Upper lobe of left lung (tissue), 6 donors: ENCODE measurements around the gene NTN1. TPM values are rescaled to one million over a fixed set of nuclear protein-coding genes. Genes with fewer than 3 reads are reported as not detected.

Source experiments
- ATAC-seq, 2 donors: fragments of 200-7000 bp; cut with Tn5 transposase; one replicate each; pipeline ENCODE4 v1.9.1; 2022; ENCODE audit warnings: mild to moderate bottlenecking in 2 of 2, moderate library complexity in 2 of 2; ENCODE audit not compliant: low FRiP score in 2 of 2
- DNase-seq, 2 donors: peaks; one replicate each; pipeline ENCODE4 v3.0.0-alpha.2; 2019 to 2020
- H3K27ac ChIP-seq, 4 donors: fragments of 200-600 bp; sonication (generic); one replicate each; pipeline ENCODE4 v1.5.1; 2016 to 2019
- H3K27me3 ChIP-seq, 4 donors: fragments of 200-600 bp; sonication (generic); one replicate each; pipeline ENCODE4 v1.5.1; 2017 to 2019
- H3K36me3 ChIP-seq, 4 donors: fragments of 200-600 bp; sonication (generic); one replicate each; pipeline ENCODE4 v1.5.1; 2016 to 2019
- H3K4me1 ChIP-seq, 4 donors: fragments of 200-600 bp; sonication (generic); one replicate each; pipeline ENCODE4 v1.5.1; 2018 to 2019
- H3K4me3 ChIP-seq, 4 donors: fragments of 200-600 bp; sonication (generic); one replicate each; pipeline ENCODE4 v1.5.1; 2017 to 2019; ENCODE audit warnings: mild to moderate bottlenecking in 2 of 4, moderate library complexity in 1 of 4
- H3K9me3 ChIP-seq, 4 donors: fragments of 200-600 bp; sonication (generic); one replicate each; pipeline ENCODE4 v1.5.1; 2018 to 2019
- CTCF ChIP-seq, 6 experiments: fragments of 450-650 bp in 4 of 6; fragments of 200-600 bp in 2 of 6; sonication (generic) in 2 of 6; IDR thresholded peaks; one replicate each; pipeline ENCODE4 v1.5.1; 2016 to 2019; ENCODE audit warnings: antibody characterized with exemption in 6 of 6
- EP300 ChIP-seq, 4 donors: sonication (generic); formaldehyde crosslinking; IDR thresholded peaks; one replicate each; pipeline ENCODE4 v1.5.1; 2017; ENCODE audit warnings: antibody characterized with exemption in 4 of 4, control low read depth in 2 of 4
- POLR2A ChIP-seq, 4 donors: fragments of 450-650 bp; IDR thresholded peaks; one replicate each; pipeline ENCODE4 v1.5.1; 2016 to 2017; ENCODE audit warnings: antibody characterized with exemption in 4 of 4, mild to moderate bottlenecking in 2 of 4
- POLR2AphosphoS5 ChIP-seq, 2 donors: sonication (generic); formaldehyde crosslinking; IDR thresholded peaks; one replicate each; pipeline ENCODE4 v1.5.1; 2017; ENCODE audit warnings: antibody characterized with exemption in 2 of 2
- WGBS, 2 donors: methylation state at CpG; one replicate each; pipeline ENCODE4 v1.1.5; 2017 to 2018; 5-methylcytosine and 5-hydroxymethylcytosine counted together
- total RNA-seq, 6 donors: library from RNA; depleted of rRNA in 4 of 6; stranded (reverse); fragments of >200 nt in 4 of 6; gene quantifications; one replicate each; pipeline versions ENCODE4 v1.1.0 to v1.2.1, GENCODE V29; 2016 to 2021
- donor health status: DM: no; HTN: no; CAD: no; lungs with moderate emphysema.
- donor health status: DM: no; HTN: yes; CAD: no; lungs with severe emphysema.

The NTN1 gene
- total RNA-seq, 6 donors from 2014 or later: 2.6 to 9.1 (median 4.1) TPM

- Histone ChIP-seq H3K36me3 (no peaks in the 10 kb centered on the region), H3K27ac (no peak overlapping the region), H3K9me3 (no peaks in the 10 kb centered on the region), H3K4me3 (no peak overlapping the region), H3K27me3 (peaks cover 0 to 2% (median 0%) of the 10 kb centered on the region in 4 donors), H3K4me1 (no peaks in the 10 kb centered on the region)
- DNase-seq (peak; percentile 77 to 83), ATAC-seq (peak; percentile 73 to 86)
- TF ChIP-seq CTCF (IDR thresholded peaks at IDR 0.05): peak; percentile 53 to 77 (median 69)
- no peak for TF ChIP-seq POLR2AphosphoS5 (IDR thresholded peaks at IDR 0.05)
- no peak for TF ChIP-seq POLR2A (IDR thresholded peaks at IDR 0.05)
- no peak for TF ChIP-seq EP300 (IDR thresholded peaks at IDR 0.05)
- WGBS, 2 donors: 44 to 69% methylated on average over 7 of the region's 7 CpGs
Measured at GRCh38 chr17:8994319-8994718, 27.0 kb upstream of the NTN1 start.

GRCh38 chr17:8995711-8996110, 25.6 kb upstream of the NTN1 start:
- DNase-seq (no peak), ATAC-seq (no peak)
- Histone ChIP-seq H3K4me3 (no peak overlapping the region), H3K27me3 (peaks cover 0 to 5% (median 0%) of the 10 kb centered on the region in 4 donors), H3K9me3 (no peaks in the 10 kb centered on the region), H3K36me3 (no peaks in the 10 kb centered on the region), H3K27ac (no peak overlapping the region), H3K4me1 (no peaks in the 10 kb centered on the region)
- 51 to 56% methylated on average over 7 of the region's 7 CpGs for WGBS, 2 donors
- TF ChIP-seq POLR2A (IDR thresholded peaks at IDR 0.05) (no peak), POLR2AphosphoS5 (IDR thresholded peaks at IDR 0.05) (no peak), CTCF (IDR thresholded peaks at IDR 0.05) (no peak), EP300 (IDR thresholded peaks at IDR 0.05) (no peak)

GRCh38 chr17:8997994-8998628, 23.2 kb upstream of the NTN1 start:
- TF ChIP-seq CTCF (IDR thresholded peaks at IDR 0.05) (peak; percentile 69 to 83 (median 78)), POLR2A (IDR thresholded peaks at IDR 0.05) (no peak)
- no peaks in the 10 kb centered on the region for H3K36me3 ChIP-seq
- no peak overlapping the region for H3K27ac ChIP-seq
- DNase-seq (peak; percentile 72 to 85), ATAC-seq (peak in 1 of 2 donors; percentile 80)
- peaks cover 4 to 10% (median 9%) of the 10 kb centered on the region in 4 donors for H3K4me1 ChIP-seq
- H3K9me3 ChIP-seq: no peaks in the 10 kb centered on the region
- WGBS, 2 donors: 10 to 13% methylated on average over 9 of the region's 9 CpGs
- H3K27me3 ChIP-seq: peaks cover 0 to 15% (median 11%) of the 10 kb centered on the region in 4 donors
- no peak overlapping the region for H3K4me3 ChIP-seq

- ATAC-seq: no peak
- Histone ChIP-seq H3K27ac (no peak overlapping the region), H3K4me3 (no peak overlapping the region), H3K9me3 (no peaks in the 10 kb centered on the region), H3K36me3 (no peaks in the 10 kb centered on the region), H3K4me1 (peaks cover 14 to 27% (median 20%) of the 10 kb centered on the region in 4 donors), H3K27me3 (peaks cover 3 to 41% (median 25%) of the 10 kb centered on the region in 4 donors)
- 48 to 52% methylated on average over 3 of the region's 3 CpGs for WGBS, 2 donors
- no peak for TF ChIP-seq CTCF (IDR thresholded peaks at IDR 0.05)
- no peak for TF ChIP-seq EP300 (IDR thresholded peaks at IDR 0.05)
- no peak for TF ChIP-seq POLR2A (IDR thresholded peaks at IDR 0.05)
- no peak for TF ChIP-seq POLR2AphosphoS5 (IDR thresholded peaks at IDR 0.05)
- no peak for DNase-seq
Measured at GRCh38 chr17:9001559-9001958, 19.8 kb upstream of the NTN1 start.

GRCh38 chr17:9002227-9002605, 19.1 kb upstream of the NTN1 start:
- H3K4me1 ChIP-seq: peaks cover 14 to 27% (median 20%) of the 10 kb centered on the region in 4 donors
- peaks cover 3 to 41% (median 25%) of the 10 kb centered on the region in 4 donors for H3K27me3 ChIP-seq
- H3K27ac ChIP-seq: no peak overlapping the region
- H3K4me3 ChIP-seq: no peak overlapping the region
- peak in 1 of 2 donors; percentile 68 for DNase-seq
- ATAC-seq: no peak
- H3K9me3 ChIP-seq: no peaks in the 10 kb centered on the region
- no peaks in the 10 kb centered on the region for H3K36me3 ChIP-seq
- 19 to 38% methylated on average over 3 to 15 of the region's 15 CpGs for whole genome bisulfite sequencing, 2 donors
- no peak for TF ChIP-seq EP300 (IDR thresholded peaks at IDR 0.05)
- no peak for TF ChIP-seq POLR2A (IDR thresholded peaks at IDR 0.05)
- TF ChIP-seq POLR2AphosphoS5 (IDR thresholded peaks at IDR 0.05): no peak
- no peak for TF ChIP-seq CTCF (IDR thresholded peaks at IDR 0.05)
